HUES48 (cell line): ENCODE results near the gene HEMK1.

Experiments used
- H3K27ac ChIP-seq: one replicate; pipeline ENCODE4 v1.7.0; 2013; ENCODE audit warnings: low read depth, low read length, inconsistent platforms
- H3K27me3 ChIP-seq: 2 replicates; pipeline ENCODE4 v1.6.1; 2013; ENCODE audit warnings: mild to moderate bottlenecking, low read length; ENCODE audit not compliant: control insufficient read depth, insufficient read depth
- H3K36me3 ChIP-seq: 2 replicates; pipeline ENCODE4 v1.6.1; 2013; ENCODE audit warnings: low read length; ENCODE audit not compliant: control insufficient read depth, insufficient read depth
- H3K4me1 ChIP-seq: 2 replicates; pipeline ENCODE4 v1.6.1; 2013; ENCODE audit warnings: mild to moderate bottlenecking, low read length; ENCODE audit not compliant: control insufficient read depth, insufficient read depth
- H3K4me3 ChIP-seq: 2 replicates; pipeline ENCODE4 v1.5.1; 2013; ENCODE audit warnings: mild to moderate bottlenecking, low read depth, low read length
- H3K9ac ChIP-seq: 2 replicates; pipeline ENCODE4 v1.6.1; 2013; ENCODE audit warnings: mild to moderate bottlenecking, low read depth, low read length, moderate library complexity
- H3K9me3 ChIP-seq: 2 replicates; pipeline ENCODE4 v1.6.1; 2013; ENCODE audit warnings: low read length; ENCODE audit not compliant: control insufficient read depth, insufficient read depth

Gene HEMK1

GRCh38 chr3:50568947-50569749 is at the start of gene HEMK1:
Gene HEMK1 (plus strand): TSS chr3:50569522. CDS start chr3:50571105, 1,583 bp downstream.
- Histone ChIP-seq H3K36me3 (no peaks in the 10 kb centered on the region; the same call in 1 of the 2 replicates), H3K4me3 (peak within 1 kb of the TSS; percentile 92), H3K27me3 (peaks cover 10% of the 10 kb centered on the region), H3K4me1 (peaks cover 4% of the 10 kb centered on the region), H3K9me3 (no peaks in the 10 kb centered on the region), H3K9ac (peak within 1 kb of the TSS; percentile 63), H3K27ac (peak within 1 kb of the TSS; percentile 91)

GRCh38 chr3:50520849-50521248 is 48.5 kb upstream of the HEMK1 start:
- H3K36me3 ChIP-seq, result no peaks in the 10 kb centered on the region
- no peak overlapping the region; the same call in 1 of the 2 replicates for H3K9ac ChIP-seq
- H3K27ac ChIP-seq, result peak overlapping the region; percentile 63
- no peaks in the 10 kb centered on the region for H3K9me3 ChIP-seq
- no peak overlapping the region for H3K4me3 ChIP-seq
- H3K4me1 ChIP-seq, result peaks cover 68% of the 10 kb centered on the region
- no peaks in the 10 kb centered on the region for H3K27me3 ChIP-seq

- Histone ChIP-seq H3K9ac (no peak overlapping the region), H3K9me3 (no peaks in the 10 kb centered on the region), H3K27me3 (no peaks in the 10 kb centered on the region), H3K36me3 (no peaks in the 10 kb centered on the region), H3K4me3 (no peak overlapping the region), H3K27ac (no peak overlapping the region), H3K4me1 (peaks cover 63% of the 10 kb centered on the region)
Measured at GRCh38 chr3:50521572-50521971, 47.8 kb upstream of the HEMK1 start.

- H3K36me3 ChIP-seq, result no peaks in the 10 kb centered on the region
- H3K9me3 ChIP-seq, result no peaks in the 10 kb centered on the region
- H3K27me3 ChIP-seq, result no peaks in the 10 kb centered on the region
- no peak overlapping the region for H3K27ac ChIP-seq
- peaks cover 51% of the 10 kb centered on the region for H3K4me1 ChIP-seq
- no peak overlapping the region for H3K4me3 ChIP-seq
- 0 out of 2 replicates have a peak overlapping the region, but pooled peaks have one; percentile 21 for H3K9ac ChIP-seq
Measured at GRCh38 chr3:50523279-50523811, 46.0 kb upstream of the HEMK1 start.

- Histone ChIP-seq H3K27ac (no peak overlapping the region), H3K4me3 (no peak overlapping the region), H3K9ac (no peak overlapping the region), H3K27me3 (peaks cover 6% of the 10 kb centered on the region; the same call in 1 of the 2 replicates), H3K9me3 (no peaks in the 10 kb centered on the region), H3K4me1 (peaks cover 45% of the 10 kb centered on the region), H3K36me3 (no peaks in the 10 kb centered on the region)
Measured at GRCh38 chr3:50524746-50525145, 44.6 kb upstream of the HEMK1 start.

- Histone ChIP-seq H3K9me3 (no peaks in the 10 kb centered on the region), H3K4me1 (peaks cover 46% of the 10 kb centered on the region), H3K27me3 (peaks cover 10% of the 10 kb centered on the region; the same call in 1 of the 2 replicates)
Measured at GRCh38 chr3:50525191-50525910, 44.0 kb upstream of the HEMK1 start.

GRCh38 chr3:50525987-50526386 is 43.3 kb upstream of the HEMK1 start:
- Histone ChIP-seq H3K9me3 (no peaks in the 10 kb centered on the region), H3K27ac (no peak overlapping the region), H3K4me3 (no peak overlapping the region), H3K36me3 (no peaks in the 10 kb centered on the region), H3K4me1 (peaks cover 47% of the 10 kb centered on the region), H3K9ac (no peak overlapping the region), H3K27me3 (peaks cover 16% of the 10 kb centered on the region)

More at GRCh38 chr3:50525191-50525910, 44.0 kb upstream of the HEMK1 start:
- Histone ChIP-seq H3K4me3 (no peak overlapping the region), H3K27ac (no peak overlapping the region), H3K9ac (no peak overlapping the region), H3K36me3 (no peaks in the 10 kb centered on the region)

GRCh38 chr3:50530001-50530970 is 39.0 kb upstream of the HEMK1 start:
- H3K9me3 ChIP-seq, result no peaks in the 10 kb centered on the region
- H3K9ac ChIP-seq, result no peak overlapping the region
- H3K36me3 ChIP-seq, result no peaks in the 10 kb centered on the region
- peaks cover 26% of the 10 kb centered on the region for H3K27me3 ChIP-seq
- H3K27ac ChIP-seq, result no peak overlapping the region
- H3K4me1 ChIP-seq, result peaks cover 19% of the 10 kb centered on the region
- peak overlapping the region; percentile 44; the same call in 1 of the 2 replicates for H3K4me3 ChIP-seq

GRCh38 chr3:50531201-50531600 is 38.1 kb upstream of the HEMK1 start:
- Histone ChIP-seq H3K36me3 (no peaks in the 10 kb centered on the region), H3K4me1 (peaks cover 12% of the 10 kb centered on the region), H3K27ac (no peak overlapping the region), H3K9me3 (no peaks in the 10 kb centered on the region), H3K9ac (no peak overlapping the region), H3K4me3 (no peak overlapping the region), H3K27me3 (peaks cover 26% of the 10 kb centered on the region)

GRCh38 chr3:50532062-50532705 is 37.1 kb upstream of the HEMK1 start:
- Histone ChIP-seq H3K9me3 (no peaks in the 10 kb centered on the region), H3K9ac (no peak overlapping the region), H3K36me3 (no peaks in the 10 kb centered on the region), H3K4me3 (no peak overlapping the region), H3K27ac (no peak overlapping the region), H3K4me1 (peaks cover 12% of the 10 kb centered on the region), H3K27me3 (peaks cover 26% of the 10 kb centered on the region)
